ENCODE measurements around the gene MAPKBP1.

Gene MAPKBP1

DNA sequence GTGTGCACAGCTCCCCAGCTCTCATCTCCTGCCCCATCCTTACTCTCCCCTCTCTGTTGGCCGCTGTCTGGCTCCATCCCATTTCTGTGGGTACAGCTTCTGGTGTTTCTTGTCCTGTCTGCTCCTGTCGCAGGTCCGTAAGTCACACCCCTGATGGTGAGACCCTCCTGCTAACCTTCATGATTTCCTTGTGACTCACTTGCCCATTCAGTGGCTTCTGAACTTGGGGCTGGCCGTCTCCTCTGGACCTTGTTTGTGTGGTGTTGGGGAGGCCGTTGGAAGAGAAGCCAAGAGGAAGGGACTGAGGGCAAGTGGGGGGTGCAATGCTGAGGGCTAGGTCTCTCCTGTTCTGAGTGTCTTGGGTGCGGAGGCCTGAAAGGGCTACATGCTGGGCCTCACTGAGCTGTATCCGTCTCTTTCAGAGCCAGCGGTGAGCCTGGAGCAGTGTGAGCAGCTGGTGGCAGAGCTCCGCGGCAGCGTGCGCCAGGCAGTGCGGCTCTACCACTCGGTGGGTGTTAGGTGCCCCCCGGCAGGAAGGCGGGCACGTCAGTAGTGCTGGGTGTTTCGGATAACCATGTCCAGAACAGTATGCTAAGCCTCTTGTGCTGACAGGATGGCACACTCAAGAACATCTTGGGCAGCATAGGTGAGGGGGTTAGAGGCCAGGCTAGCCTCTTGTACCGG is 49.9 kb downstream of the MAPKBP1 start:
- TF ChIP-seq, protein P1, sequence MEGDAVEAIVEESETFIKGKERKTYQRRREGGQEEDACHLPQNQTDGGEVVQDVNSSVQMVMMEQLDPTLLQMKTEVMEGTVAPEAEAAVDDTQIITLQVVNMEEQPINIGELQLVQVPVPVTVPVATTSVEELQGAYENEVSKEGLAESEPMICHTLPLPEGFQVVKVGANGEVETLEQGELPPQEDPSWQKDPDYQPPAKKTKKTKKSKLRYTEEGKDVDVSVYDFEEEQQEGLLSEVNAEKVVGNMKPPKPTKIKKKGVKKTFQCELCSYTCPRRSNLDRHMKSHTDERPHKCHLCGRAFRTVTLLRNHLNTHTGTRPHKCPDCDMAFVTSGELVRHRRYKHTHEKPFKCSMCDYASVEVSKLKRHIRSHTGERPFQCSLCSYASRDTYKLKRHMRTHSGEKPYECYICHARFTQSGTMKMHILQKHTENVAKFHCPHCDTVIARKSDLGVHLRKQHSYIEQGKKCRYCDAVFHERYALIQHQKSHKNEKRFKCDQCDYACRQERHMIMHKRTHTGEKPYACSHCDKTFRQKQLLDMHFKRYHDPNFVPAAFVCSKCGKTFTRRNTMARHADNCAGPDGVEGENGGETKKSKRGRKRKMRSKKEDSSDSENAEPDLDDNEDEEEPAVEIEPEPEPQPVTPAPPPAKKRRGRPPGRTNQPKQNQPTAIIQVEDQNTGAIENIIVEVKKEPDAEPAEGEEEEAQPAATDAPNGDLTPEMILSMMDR (IDR thresholded peaks at IDR 0.05; ENCODE audit: low read length, missing control alignments), result no peak
- H3K4me3 ChIP-seq (replicated peaks; ENCODE audit: low read depth, low read length), result no peak overlapping the region

DNA sequence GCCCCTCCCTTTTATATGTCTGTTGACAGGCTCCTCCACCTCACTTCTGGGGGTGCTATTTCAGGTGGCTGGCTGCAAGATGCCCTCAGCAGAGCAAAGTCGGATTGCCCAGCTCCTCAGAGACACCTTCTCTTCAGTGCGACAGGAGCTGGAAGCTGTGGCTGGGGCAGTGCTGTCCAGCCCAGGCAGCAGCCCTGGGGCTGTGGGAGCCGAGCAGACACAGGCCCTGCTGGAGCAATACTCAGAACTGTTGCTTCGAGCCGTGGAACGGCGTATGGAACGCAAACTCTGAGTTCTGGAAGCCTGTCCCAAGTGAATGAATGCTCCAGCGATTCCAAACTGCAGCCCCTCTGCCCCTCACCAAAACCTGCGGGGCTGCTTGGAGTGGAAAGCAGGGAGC is 50.9 kb downstream of the MAPKBP1 start:
- no peak overlapping the region for H3K4me3 ChIP-seq (replicated peaks; ENCODE audit: low read depth, low read length)
- no peak for DNase-seq (ENCODE audit: low read depth)
- TF ChIP-seq, protein P1 (IDR thresholded peaks at IDR 0.05; ENCODE audit: low read length, missing control alignments), result no peak

More for the DNA sequence above, 49.9 kb downstream of the MAPKBP1 start:
- no peak for DNase-seq (ENCODE audit: low read depth)

DNA sequence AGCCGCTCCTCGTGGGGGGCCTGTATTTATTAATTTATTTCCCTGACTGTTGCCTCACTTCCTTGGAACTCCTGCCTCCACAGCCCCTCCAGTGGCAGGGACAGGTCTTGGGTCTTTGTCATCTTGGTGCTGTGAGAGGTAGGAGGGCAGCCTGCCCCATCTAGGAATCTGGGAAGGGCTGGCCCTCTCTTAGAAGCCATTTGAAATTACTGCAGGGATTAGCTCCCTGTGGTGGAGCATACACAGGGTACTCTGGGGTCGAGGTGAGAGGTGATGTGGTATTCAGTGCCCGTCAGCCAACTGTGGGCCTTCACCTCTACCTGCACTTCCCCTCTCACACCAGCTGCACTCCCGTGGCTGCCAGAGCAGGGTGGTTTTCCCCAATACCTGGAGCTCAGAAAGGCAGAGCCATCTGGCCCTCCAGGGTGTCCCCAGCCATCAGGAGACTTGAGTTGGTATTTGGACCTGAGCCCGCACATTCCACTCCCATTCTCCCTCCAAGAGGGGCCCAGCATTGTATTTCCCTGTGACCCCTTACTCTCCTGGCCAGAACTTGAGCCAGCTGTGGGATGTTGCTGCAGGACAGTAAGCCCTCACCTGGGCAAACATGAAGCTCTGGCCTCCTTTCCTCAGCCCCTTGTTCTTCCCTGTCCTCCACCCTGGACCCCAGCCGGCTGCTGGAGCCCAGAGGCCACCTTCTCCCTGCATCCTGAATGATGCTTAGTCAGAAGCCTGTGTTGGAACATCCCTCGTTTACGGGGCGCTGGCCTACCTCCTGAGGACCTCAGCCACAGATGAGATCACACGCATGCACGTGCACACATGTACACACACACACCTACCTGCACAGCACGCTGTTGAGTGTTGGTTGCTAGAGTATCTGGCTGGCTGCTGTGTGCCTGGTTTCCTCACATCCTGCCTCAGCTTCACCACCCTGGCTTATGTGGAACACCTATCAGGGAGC is 51.6 kb downstream of the MAPKBP1 start:
- no peak for DNase-seq (ENCODE audit: low read depth)
- no peak overlapping the region for H3K4me3 ChIP-seq (replicated peaks; ENCODE audit: low read depth, low read length)
- TF ChIP-seq, protein P1 (IDR thresholded peaks at IDR 0.05; ENCODE audit: low read length, missing control alignments), result no peak

GRCh38 chr15:41827290-41827879 is 53.1 kb downstream of the MAPKBP1 start:
- DNase-seq (ENCODE audit: low read depth), result no peak
- TF ChIP-seq, protein P1 (IDR thresholded peaks at IDR 0.05; ENCODE audit: low read length, missing control alignments), result no peak
- H3K4me3 ChIP-seq (replicated peaks; ENCODE audit: low read depth, low read length), result peak overlapping the region; percentile 87

DNA sequence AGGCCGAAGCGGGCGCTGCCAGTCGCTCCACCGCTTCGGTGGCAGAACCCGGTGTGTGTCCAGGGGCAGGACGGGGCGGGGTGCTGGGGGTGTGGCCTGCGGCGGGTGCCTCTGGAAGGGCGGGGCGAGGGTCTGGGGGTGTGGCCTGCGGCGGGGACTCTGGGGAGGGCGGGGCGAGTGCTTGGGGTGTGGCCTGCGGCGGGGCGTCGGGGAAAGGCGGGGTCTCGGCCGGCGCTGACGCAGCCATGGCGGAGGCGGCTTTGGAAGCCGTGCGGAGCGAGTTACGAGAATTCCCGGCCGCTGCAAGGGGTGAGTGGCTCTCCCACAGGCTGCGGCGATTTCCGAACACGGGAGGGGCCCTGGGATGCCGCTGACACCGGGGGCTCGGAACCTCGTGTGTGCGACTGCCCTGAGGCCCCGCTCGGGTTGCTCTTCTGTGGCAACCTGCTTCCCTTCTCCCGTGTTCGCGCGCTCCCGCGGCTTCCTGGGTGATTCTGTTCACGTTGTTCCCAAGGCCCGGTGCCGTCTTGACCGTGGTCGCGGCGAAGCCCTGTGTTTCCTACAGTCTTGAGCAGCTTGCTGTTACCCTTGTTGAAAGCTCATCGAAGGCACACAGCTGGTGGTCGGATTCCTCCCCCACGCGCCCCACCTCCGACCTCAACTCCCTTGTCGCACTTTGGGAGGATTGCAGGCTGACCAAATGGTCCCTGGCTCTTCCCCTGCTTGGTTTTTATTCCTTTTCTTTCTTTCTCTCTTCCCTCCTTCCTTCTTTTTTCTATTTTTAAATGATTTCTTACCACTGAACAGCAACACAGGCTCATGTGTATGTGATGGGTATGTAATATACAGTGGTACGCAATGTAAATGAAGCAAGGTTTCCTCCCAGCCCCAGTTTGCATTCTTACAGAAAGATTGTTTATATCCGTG is 53.9 kb downstream of the MAPKBP1 start, which contains the start of gene JMJD7:
JMJD7 (plus strand) TSS at position 213 of the 927 bp plus-strand sequence; CDS start at position 246, 33 bp downstream.
- peak; percentile 87 for DNase-seq (ENCODE audit: low read depth)
- TF ChIP-seq, protein P1 (IDR thresholded peaks at IDR 0.05; ENCODE audit: low read length, missing control alignments), result no peak
- H3K4me3 ChIP-seq (replicated peaks; ENCODE audit: low read depth, low read length), result peak within 1 kb of the TSS; percentile 87

GRCh38 chr15:41828807-41829141 is 54.5 kb downstream of the MAPKBP1 start:
- no peak for DNase-seq (ENCODE audit: low read depth)
- H3K4me3 ChIP-seq (replicated peaks; ENCODE audit: low read depth, low read length), result peak overlapping the region; percentile 87
- TF ChIP-seq, protein P1 (IDR thresholded peaks at IDR 0.05; ENCODE audit: low read length, missing control alignments), result no peak

All from fibroblast of pulmonary artery (primary cell).